Hepatocyte (in vitro differentiated cells): Measurements from ENCODE around the gene ZNF792.

Experiments
- EZH2 ChIP-seq: fragments of 200-600 bp; sonication (generic); IDR thresholded peaks from 2 replicates; pipeline ENCODE4 v1.6.1; 2016; ENCODE audit warnings: antibody characterized with exemption, mild to moderate bottlenecking, borderline replicate concordance
- EZH2phosphoT487 ChIP-seq: fragments of 200-600 bp; sonication (generic); IDR thresholded peaks from one replicate; pipeline ENCODE4 v1.6.1; 2018; ENCODE audit warnings: antibody characterized with exemption, mild to moderate bottlenecking, low read depth, moderate library complexity; ENCODE audit not compliant: unreplicated experiment, severe bottlenecking
- TF ChIP-seq, protein P1 (sequence below): fragments of 200-600 bp; sonication (generic); IDR thresholded peaks from 2 replicates; pipeline ENCODE4 v1.5.1; 2016; ENCODE audit warnings: antibody characterized with exemption, mild to moderate bottlenecking; ENCODE audit not compliant: poor library complexity

DNA sequence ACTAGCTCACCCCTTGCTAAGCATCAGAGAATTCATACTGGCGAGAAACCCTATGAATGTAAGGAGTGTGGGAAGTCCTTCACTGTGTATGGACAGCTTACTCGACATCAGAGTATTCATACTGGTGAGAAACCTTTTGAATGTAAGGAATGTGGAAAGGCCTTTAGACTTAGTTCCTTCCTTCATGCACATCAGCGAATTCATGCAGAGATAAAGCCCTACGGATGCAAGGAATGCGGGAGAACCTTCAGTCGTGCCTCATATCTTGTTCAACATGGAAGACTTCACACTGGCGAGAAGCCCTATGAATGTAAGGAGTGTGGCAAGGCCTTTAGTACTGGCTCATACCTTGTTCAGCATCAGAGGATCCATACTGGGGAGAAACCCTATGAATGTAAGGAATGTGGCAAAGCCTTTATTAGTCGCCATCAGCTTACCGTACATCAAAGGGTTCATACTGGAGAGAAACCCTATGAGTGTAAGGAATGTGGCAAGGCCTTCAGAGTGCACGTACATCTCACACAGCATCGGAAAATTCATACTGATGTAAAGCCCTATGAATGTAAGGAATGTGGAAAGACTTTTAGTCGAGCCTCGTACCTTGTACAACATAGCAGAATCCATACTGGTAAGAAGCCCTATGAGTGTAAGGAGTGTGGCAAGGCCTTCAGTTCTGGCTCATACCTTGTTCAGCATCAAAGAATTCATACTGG is 20.0 kb downstream of the ZNF792 start:
- TF ChIP-seq, protein P1, sequence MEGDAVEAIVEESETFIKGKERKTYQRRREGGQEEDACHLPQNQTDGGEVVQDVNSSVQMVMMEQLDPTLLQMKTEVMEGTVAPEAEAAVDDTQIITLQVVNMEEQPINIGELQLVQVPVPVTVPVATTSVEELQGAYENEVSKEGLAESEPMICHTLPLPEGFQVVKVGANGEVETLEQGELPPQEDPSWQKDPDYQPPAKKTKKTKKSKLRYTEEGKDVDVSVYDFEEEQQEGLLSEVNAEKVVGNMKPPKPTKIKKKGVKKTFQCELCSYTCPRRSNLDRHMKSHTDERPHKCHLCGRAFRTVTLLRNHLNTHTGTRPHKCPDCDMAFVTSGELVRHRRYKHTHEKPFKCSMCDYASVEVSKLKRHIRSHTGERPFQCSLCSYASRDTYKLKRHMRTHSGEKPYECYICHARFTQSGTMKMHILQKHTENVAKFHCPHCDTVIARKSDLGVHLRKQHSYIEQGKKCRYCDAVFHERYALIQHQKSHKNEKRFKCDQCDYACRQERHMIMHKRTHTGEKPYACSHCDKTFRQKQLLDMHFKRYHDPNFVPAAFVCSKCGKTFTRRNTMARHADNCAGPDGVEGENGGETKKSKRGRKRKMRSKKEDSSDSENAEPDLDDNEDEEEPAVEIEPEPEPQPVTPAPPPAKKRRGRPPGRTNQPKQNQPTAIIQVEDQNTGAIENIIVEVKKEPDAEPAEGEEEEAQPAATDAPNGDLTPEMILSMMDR = no peak
- TF ChIP-seq EZH2phosphoT487 = no peak
- no peak for TF ChIP-seq EZH2
